Mucosa of gallbladder (tissue), 1 donor: ENCODE data around the gene GPR39. TPM values are rescaled to one million over a fixed set of nuclear protein-coding genes. Genes with fewer than 3 reads are reported as not detected.
A peak's percentile ranks its signal among the peaks of the same experiment; 100 is the strongest.
"Not testable (repeated sequence)": the region's sequence is repeated elsewhere in the genome, so short reads cannot be mapped to it uniquely, and the experiment has no call there.

Experiments used
- DNase-seq: peaks from one replicate; pipeline ENCODE4 v3.0.0-alpha.2; 2020; ENCODE audit warnings: low spot score
- total RNA-seq: library from RNA; stranded (reverse); gene quantifications from one replicate; pipeline ENCODE4 v1.2.1, GENCODE V29; 2021
- donor health status: DM: no; HTN: no; CAD: no.

GPR39 gene
- total RNA-seq, 1 donor from 2014 or later = 12.7 TPM

- DNase-seq = no peak
Measured at GRCh38 chr2:132497591-132497990, 81.0 kb downstream of the GPR39 start.

- no peak for DNase-seq
Measured at GRCh38 chr2:132503701-132504100, 87.1 kb downstream of the GPR39 start.

- DNase-seq = no peak
Measured at GRCh38 chr2:132515010-132515409, 98.4 kb downstream of the GPR39 start.

GRCh38 chr2:132517386-132517785 lies 100.8 kb downstream of the GPR39 start:
- no peak for DNase-seq

GRCh38 chr2:132518302-132518701 lies 101.7 kb downstream of the GPR39 start:
- no peak for DNase-seq

- DNase-seq = no peak
Measured at GRCh38 chr2:132519566-132519965, 103.0 kb downstream of the GPR39 start.

- no peak for DNase-seq
Measured at GRCh38 chr2:132521341-132521740, 104.7 kb downstream of the GPR39 start.

GRCh38 chr2:132522901-132523300 lies 106.3 kb downstream of the GPR39 start:
- DNase-seq = no peak

GRCh38 chr2:132537061-132537460 lies 120.5 kb downstream of the GPR39 start:
- DNase-seq = not testable (repeated sequence)

- DNase-seq = no peak
Measured at GRCh38 chr2:132538331-132538855, 121.8 kb downstream of the GPR39 start.

GRCh38 chr2:132540166-132540565 lies 123.6 kb downstream of the GPR39 start:
- no peak for DNase-seq

- no peak for DNase-seq
Measured at GRCh38 chr2:132542953-132543569, 126.5 kb downstream of the GPR39 start.

GRCh38 chr2:132544006-132544630 lies 127.5 kb downstream of the GPR39 start:
- no peak for DNase-seq

- peak; percentile 85 for DNase-seq
Measured at GRCh38 chr2:132547090-132547687, 130.6 kb downstream of the GPR39 start.

GRCh38 chr2:132549935-132550670 lies 133.5 kb downstream of the GPR39 start:
- no peak for DNase-seq

GRCh38 chr2:132550946-132551345 lies 134.3 kb downstream of the GPR39 start:
- no peak for DNase-seq

GRCh38 chr2:132557694-132558093 lies 141.1 kb downstream of the GPR39 start:
- DNase-seq = no peak

GRCh38 chr2:132559326-132559725 lies 142.7 kb downstream of the GPR39 start:
- DNase-seq = no peak

- DNase-seq = no peak
Measured at GRCh38 chr2:132559921-132560320, 143.3 kb downstream of the GPR39 start.

- DNase-seq = peak; percentile 20
Measured at GRCh38 chr2:132560562-132560961, 144.0 kb downstream of the GPR39 start.

GRCh38 chr2:132562245-132562644 lies 145.6 kb downstream of the GPR39 start:
- DNase-seq = no peak

GRCh38 chr2:132564065-132564464 lies 147.5 kb downstream of the GPR39 start:
- DNase-seq = no peak
